ENCODE measurements around the gene DUSP3.

DNA sequence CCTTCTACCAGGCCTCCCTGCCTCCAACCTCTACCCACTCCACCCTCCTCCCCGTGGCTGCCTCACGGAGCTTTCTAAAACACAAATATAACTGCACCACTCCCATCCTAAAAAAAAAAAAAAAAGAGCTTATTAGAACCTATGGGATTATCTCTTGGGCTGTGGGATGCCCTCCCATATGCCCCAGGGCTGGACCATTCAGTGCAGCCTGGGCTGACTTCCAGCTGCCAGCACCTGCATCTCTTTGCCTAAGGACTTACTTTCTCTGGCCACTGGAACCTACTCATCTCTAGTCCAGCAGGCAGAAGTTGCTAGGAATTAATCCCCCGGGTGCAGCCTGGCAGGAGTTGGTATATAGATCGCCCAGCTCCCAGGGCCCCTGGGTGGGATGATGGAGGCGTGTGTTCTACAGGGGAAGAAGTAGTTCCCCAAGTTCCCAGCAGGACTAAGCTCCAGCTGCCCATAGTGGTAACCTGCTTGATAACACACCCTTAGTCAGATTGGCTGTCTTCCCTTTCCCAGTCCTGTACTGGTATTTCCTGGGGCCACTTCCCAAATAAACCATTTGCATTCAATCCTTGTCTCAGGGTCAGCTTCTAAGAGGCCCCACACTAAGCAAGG lies 43.9 kb upstream of the DUSP3 start:
- TF ChIP-seq CTCF (IDR thresholded peaks at IDR 0.05; ENCODE audit: poor library complexity, severe bottlenecking) = no peak
- TF ChIP-seq, protein P1, sequence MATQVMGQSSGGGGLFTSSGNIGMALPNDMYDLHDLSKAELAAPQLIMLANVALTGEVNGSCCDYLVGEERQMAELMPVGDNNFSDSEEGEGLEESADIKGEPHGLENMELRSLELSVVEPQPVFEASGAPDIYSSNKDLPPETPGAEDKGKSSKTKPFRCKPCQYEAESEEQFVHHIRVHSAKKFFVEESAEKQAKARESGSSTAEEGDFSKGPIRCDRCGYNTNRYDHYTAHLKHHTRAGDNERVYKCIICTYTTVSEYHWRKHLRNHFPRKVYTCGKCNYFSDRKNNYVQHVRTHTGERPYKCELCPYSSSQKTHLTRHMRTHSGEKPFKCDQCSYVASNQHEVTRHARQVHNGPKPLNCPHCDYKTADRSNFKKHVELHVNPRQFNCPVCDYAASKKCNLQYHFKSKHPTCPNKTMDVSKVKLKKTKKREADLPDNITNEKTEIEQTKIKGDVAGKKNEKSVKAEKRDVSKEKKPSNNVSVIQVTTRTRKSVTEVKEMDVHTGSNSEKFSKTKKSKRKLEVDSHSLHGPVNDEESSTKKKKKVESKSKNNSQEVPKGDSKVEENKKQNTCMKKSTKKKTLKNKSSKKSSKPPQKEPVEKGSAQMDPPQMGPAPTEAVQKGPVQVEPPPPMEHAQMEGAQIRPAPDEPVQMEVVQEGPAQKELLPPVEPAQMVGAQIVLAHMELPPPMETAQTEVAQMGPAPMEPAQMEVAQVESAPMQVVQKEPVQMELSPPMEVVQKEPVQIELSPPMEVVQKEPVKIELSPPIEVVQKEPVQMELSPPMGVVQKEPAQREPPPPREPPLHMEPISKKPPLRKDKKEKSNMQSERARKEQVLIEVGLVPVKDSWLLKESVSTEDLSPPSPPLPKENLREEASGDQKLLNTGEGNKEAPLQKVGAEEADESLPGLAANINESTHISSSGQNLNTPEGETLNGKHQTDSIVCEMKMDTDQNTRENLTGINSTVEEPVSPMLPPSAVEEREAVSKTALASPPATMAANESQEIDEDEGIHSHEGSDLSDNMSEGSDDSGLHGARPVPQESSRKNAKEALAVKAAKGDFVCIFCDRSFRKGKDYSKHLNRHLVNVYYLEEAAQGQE (IDR thresholded peaks at IDR 0.05; ENCODE audit: borderline replicate concordance) = no peak
- TF ChIP-seq POLR2AphosphoS5 (IDR thresholded peaks at IDR 0.05) = no peak
- TF ChIP-seq TAF1 (IDR thresholded peaks at IDR 0.05; ENCODE audit: low read depth) = no peak
- TF ChIP-seq SMC3 (conservative IDR thresholded peaks at IDR 0.05; ENCODE audit: poor library complexity) = no peak
- TF ChIP-seq RAD21 (conservative IDR thresholded peaks at IDR 0.05) = no peak

Measured in neural cell (in vitro differentiated cells).